ENCODE results near the gene HAUS7.

The HAUS7 gene

DNA sequence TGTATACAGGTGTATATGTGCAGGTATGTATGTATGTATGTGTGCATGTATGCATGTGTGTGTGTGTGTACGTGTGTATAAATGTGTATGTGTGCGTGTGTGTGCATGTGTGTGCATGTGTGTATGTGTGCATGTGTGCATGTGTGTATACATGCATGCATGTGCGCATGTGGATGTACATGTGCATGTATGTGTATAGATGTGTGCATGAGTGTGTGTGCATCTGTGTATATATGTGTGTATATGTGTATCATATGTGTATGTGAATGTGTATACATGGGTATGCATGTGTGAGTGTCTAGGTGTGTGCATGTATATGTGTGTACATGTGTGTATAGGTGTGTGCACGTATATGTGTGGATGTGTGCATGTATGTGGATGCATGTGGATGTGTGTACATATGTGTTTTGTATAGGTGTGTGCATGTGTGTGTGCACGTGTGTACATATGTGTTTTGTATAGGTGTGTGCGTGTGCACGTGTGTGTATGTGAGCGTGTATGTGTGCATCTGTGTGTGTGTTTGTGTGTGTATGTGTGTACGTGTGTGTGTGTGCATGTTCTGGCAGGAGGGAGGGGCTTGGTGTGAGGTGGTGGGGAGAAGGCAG lies 30.4 kb upstream of the HAUS7 start:
- no peak for TF ChIP-seq CTCF (conservative IDR thresholded peaks at IDR 0.05; ENCODE audit: control insufficient read depth, insufficient read depth, low read depth, low read length)
- no peak overlapping the region for H3K4me3 ChIP-seq (ENCODE audit: control insufficient read depth, low read depth, low read length)
- DNase-seq (ENCODE audit: low read depth): no peak

DNA sequence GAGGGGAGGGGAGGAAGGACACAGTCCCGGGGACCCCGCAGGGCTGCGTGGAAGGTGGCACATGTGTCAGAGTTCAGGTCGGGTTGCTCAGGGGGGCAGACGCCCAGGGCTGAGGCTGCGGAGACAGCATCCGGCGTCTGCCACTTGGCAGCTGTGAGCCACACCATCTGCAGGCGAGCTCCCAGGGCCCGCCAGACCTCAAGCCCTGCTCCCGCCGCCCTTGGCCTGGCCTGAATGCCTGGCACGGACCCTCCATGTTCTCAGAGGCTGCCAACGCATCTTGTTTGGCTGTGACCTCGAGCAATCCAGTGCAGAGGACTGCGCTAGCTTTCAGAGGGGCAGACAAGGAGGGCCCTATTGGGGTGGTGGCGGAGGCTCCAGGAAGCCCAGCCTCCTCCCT lies 29.5 kb upstream of the HAUS7 start:
- H3K4me3 ChIP-seq (ENCODE audit: control insufficient read depth, low read depth, low read length): no peak overlapping the region

GRCh38 chrX:153499341-153499740 lies 29.0 kb upstream of the HAUS7 start:
- no peak for DNase-seq (ENCODE audit: low read depth)
- no peak overlapping the region for H3K4me3 ChIP-seq (ENCODE audit: control insufficient read depth, low read depth, low read length)
- no peak for TF ChIP-seq CTCF (conservative IDR thresholded peaks at IDR 0.05; ENCODE audit: control insufficient read depth, insufficient read depth, low read depth, low read length)

More for the DNA sequence above, 29.5 kb upstream of the HAUS7 start:
- DNase-seq (ENCODE audit: low read depth): no peak
- TF ChIP-seq CTCF (conservative IDR thresholded peaks at IDR 0.05; ENCODE audit: control insufficient read depth, insufficient read depth, low read depth, low read length): no peak

DNA sequence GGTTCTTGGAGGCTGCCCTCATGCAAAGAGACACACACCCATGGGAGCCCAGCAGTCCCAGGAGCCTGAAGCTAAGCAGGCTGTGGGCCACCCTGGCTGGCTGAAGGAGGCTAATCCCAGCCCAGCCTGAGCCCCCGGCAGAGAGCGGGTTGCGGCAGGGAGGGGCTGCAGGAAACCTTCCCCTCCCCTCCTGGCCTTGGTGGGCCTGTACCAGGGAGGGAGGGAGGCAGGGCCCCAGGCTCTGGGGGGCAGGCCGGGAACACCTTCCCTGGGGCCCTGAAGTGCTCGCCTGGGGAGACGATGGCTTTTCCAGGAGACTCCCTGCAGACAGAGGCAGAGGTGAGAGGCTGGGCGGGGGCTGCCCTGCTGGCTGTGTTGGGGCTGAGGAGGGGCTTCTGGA lies 28.1 kb upstream of the HAUS7 start:
- no peak for DNase-seq (ENCODE audit: low read depth)
- no peak for TF ChIP-seq CTCF (conservative IDR thresholded peaks at IDR 0.05; ENCODE audit: control insufficient read depth, insufficient read depth, low read depth, low read length)
- no peak overlapping the region for H3K4me3 ChIP-seq (ENCODE audit: control insufficient read depth, low read depth, low read length)

DNA sequence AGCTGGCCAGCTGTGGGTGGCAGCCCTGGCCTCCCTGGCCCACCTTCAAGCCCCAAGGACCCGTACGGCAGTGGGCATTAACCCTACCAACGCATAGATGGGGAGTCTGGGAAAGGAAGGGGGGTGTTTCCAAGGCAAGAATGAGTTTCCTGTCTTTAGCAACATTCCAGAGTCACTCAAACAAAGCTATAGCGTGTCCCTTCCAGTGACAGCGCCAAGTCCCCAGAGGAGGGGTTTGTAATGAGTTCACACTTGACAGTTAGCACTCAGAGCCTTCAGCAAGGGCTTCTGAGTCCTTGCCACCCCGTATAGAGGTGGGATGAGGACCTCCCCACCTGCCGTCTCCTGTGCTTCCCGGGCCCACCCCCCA lies 26.2 kb upstream of the HAUS7 start:
- TF ChIP-seq CTCF (conservative IDR thresholded peaks at IDR 0.05; ENCODE audit: control insufficient read depth, insufficient read depth, low read depth, low read length): no peak
- DNase-seq (ENCODE audit: low read depth): no peak
- H3K4me3 ChIP-seq (ENCODE audit: control insufficient read depth, low read depth, low read length): no peak overlapping the region

DNA sequence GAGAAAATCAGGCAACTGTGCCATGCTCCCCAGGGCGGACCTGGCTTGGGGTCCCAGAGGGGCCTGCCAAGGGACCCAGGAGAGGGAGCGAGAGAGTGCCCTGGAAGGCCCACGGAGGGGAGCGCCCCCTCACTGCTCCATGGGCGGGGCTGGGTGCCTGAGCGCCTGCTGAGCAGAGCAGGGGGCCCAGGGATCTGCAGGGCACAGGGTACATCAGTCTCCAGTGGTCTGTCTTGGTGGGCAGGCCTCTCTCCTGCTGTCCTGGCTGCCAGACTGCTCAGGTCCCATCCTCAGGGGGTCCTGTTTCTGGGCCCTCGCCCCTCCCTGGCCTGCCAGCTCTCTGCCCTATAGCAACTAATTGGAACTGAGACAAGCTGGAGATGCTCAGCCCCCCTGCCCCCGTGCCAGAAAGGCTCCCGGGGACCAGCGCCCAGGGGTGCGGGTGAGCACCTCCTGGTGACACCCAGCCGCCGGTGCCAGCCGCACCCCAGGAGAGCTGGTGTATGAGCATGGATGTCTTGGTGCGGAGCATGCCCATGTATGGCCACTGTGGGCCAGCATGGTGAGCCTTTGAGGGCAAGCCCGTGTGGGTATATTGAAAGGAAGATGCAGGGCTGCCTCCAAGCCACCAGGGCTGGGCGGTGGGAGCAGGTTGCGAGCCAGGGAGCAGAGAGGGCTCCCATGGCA lies 25.7 kb upstream of the HAUS7 start:
- DNase-seq (ENCODE audit: low read depth): no peak
- peak overlapping the region; percentile 54 for H3K4me3 ChIP-seq (ENCODE audit: control insufficient read depth, low read depth, low read length)
- no peak for TF ChIP-seq CTCF (conservative IDR thresholded peaks at IDR 0.05; ENCODE audit: control insufficient read depth, insufficient read depth, low read depth, low read length)
